Breast epithelium (tissue), 3 donors: ENCODE measurements around the gene SCARF2.

Experiments used
- POLR2AphosphoS5 ChIP-seq, 3 donors: sonication (generic); formaldehyde crosslinking; IDR thresholded peaks; one replicate each; pipeline ENCODE4 v1.6.1; 2017; ENCODE audit warnings: antibody characterized with exemption in 3 of 3
- TF ChIP-seq, protein P1 (sequence below), 3 donors: fragments of 450-650 bp; IDR thresholded peaks; one replicate each; pipeline ENCODE4 v1.5.1; 2016 to 2017; ENCODE audit warnings: antibody characterized with exemption in 3 of 3, mild to moderate bottlenecking in 3 of 3, moderate library complexity in 3 of 3

DNA sequence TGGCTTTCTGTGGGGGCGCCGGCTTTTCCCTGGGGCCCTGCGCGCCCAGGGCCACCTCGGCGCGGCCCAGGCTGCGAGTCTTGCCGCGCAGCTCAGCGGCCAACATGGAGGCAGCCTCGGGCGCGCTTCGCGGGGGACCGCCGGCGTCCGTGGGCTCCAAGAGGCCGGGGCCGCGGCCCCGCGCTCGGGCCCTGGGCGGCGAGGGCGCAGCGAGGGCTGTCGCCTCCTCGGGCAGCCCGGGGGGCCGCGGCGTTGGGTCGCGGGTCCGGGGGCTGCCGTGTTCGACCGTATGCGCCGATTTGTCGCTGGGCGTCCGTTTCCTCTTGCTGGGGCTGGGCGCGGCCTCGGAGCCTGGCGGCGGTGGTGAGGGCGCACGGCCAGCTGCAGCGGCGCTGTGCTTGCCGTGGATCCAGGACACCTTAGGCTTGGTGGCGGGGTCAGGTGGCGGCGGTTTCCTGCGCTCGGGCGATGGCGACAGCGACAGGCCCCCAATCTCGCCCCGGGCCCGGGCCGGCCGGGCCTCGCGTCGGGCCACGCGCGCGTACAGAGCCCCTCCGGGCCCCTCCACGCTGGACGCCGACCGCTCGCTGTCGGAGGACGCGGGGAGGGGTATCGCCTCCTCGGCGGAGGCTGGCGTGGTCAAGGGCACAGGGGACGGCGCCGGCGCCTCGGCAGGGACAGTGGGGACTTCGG is 11.9 kb downstream of the SCARF2 start:
- TF ChIP-seq, protein P1, sequence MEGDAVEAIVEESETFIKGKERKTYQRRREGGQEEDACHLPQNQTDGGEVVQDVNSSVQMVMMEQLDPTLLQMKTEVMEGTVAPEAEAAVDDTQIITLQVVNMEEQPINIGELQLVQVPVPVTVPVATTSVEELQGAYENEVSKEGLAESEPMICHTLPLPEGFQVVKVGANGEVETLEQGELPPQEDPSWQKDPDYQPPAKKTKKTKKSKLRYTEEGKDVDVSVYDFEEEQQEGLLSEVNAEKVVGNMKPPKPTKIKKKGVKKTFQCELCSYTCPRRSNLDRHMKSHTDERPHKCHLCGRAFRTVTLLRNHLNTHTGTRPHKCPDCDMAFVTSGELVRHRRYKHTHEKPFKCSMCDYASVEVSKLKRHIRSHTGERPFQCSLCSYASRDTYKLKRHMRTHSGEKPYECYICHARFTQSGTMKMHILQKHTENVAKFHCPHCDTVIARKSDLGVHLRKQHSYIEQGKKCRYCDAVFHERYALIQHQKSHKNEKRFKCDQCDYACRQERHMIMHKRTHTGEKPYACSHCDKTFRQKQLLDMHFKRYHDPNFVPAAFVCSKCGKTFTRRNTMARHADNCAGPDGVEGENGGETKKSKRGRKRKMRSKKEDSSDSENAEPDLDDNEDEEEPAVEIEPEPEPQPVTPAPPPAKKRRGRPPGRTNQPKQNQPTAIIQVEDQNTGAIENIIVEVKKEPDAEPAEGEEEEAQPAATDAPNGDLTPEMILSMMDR (IDR thresholded peaks at IDR 0.05) = no peak
- TF ChIP-seq POLR2AphosphoS5 (IDR thresholded peaks at IDR 0.05) = no peak
